Sigmoid colon (tissue), 7 donors: ENCODE measurements around the gene HAGH. TPM values are rescaled to one million over a fixed set of nuclear protein-coding genes. Genes with fewer than 3 reads are reported as not detected.
A peak's percentile ranks its signal among the peaks of the same experiment; 100 is the strongest.

ENCODE experiments used
- DNase-seq: peaks from one replicate; pipeline ENCODE4 v3.0.0-alpha.2; 2019
- H3K27ac ChIP-seq, 4 donors: fragments of 200-600 bp; sonication (generic); one replicate each; pipeline ENCODE4 v1.5.1; 2016 to 2019; ENCODE audit warnings: mild to moderate bottlenecking in 1 of 4
- H3K27me3 ChIP-seq, 3 donors: fragments of 200-600 bp; sonication (generic); one replicate each; pipeline ENCODE4 v1.5.1; 2019; ENCODE audit warnings: mild to moderate bottlenecking in 1 of 3
- H3K36me3 ChIP-seq, 4 donors: fragments of 200-600 bp; sonication (generic); one replicate each; pipeline ENCODE4 v1.5.1; 2016 to 2019
- H3K4me1 ChIP-seq, 4 donors: fragments of 200-600 bp; sonication (generic); one replicate each; pipeline ENCODE4 v1.5.1; 2017 to 2019
- H3K4me3 ChIP-seq, 4 donors: fragments of 200-600 bp; sonication (generic); one replicate each; pipeline ENCODE4 v1.5.1; 2017 to 2019; ENCODE audit warnings: mild to moderate bottlenecking in 2 of 4, moderate library complexity in 1 of 4
- H3K9me3 ChIP-seq, 4 donors: fragments of 200-600 bp in 3 of 4; sonication (generic) in 3 of 4; one replicate each; pipeline versions ENCODE4 v1.5.1 to v1.6.1; 2013 to 2019
- EP300 ChIP-seq, 4 donors: sonication (generic); formaldehyde crosslinking; IDR thresholded peaks; one replicate each; pipeline ENCODE4 v1.6.1; 2017; ENCODE audit warnings: antibody characterized with exemption in 4 of 4
- POLR2A ChIP-seq, 2 donors: fragments of 450-650 bp; IDR thresholded peaks; one replicate each; pipeline ENCODE4 v1.6.1; 2016; ENCODE audit warnings: antibody characterized with exemption in 2 of 2, mild to moderate bottlenecking in 2 of 2, moderate library complexity in 2 of 2
- POLR2AphosphoS5 ChIP-seq, 4 donors: sonication (generic); formaldehyde crosslinking; IDR thresholded peaks; one replicate each; pipeline ENCODE4 v1.6.1; 2017; ENCODE audit warnings: antibody characterized with exemption in 4 of 4
- WGBS, 2 donors: extraction: QIAGEN DNeasy Blood & Tissue Kit; methylation state at CpG; one replicate each; pipeline ENCODE4 v1.1.7; 2013; 5-methylcytosine and 5-hydroxymethylcytosine counted together
- intact Hi-C: fragments of 100-400 bp; cut with DNase I; formaldehyde crosslinking; loops from one replicate; pipeline ENCODE4 v1.15.1; 2023
- polyA plus RNA-seq, 3 donors: library from polyadenylated mRNA; stranded (reverse); fragments of 200-250 nt; gene quantifications; one replicate each; pipeline ENCODE4 v1.2.3, GENCODE V29; 2013
- total RNA-seq, 4 donors: library from RNA; depleted of rRNA; stranded (reverse); fragments of >200 nt; gene quantifications; one replicate each; pipeline ENCODE4 v1.1.0, GENCODE V29; 2016
- TF ChIP-seq, protein P1 (sequence below), 4 experiments: fragments of 450-650 bp in 3 of 4; fragments of 200-600 bp in 1 of 4; IDR thresholded peaks; one replicate each; pipeline ENCODE4 v1.5.1; 2016 to 2019; ENCODE audit warnings: antibody characterized with exemption in 4 of 4, mild to moderate bottlenecking in 3 of 4, moderate library complexity in 2 of 4
- donor health status: healthy with polysubstance abuse.
- donor health status: Bipolar disorder and iron deficiency.
- donor health status: healthy.

HAGH gene
- total and polyA plus RNA-seq, 7 donors, result 54.1 to 163 (median 86.9) TPM

DNA sequence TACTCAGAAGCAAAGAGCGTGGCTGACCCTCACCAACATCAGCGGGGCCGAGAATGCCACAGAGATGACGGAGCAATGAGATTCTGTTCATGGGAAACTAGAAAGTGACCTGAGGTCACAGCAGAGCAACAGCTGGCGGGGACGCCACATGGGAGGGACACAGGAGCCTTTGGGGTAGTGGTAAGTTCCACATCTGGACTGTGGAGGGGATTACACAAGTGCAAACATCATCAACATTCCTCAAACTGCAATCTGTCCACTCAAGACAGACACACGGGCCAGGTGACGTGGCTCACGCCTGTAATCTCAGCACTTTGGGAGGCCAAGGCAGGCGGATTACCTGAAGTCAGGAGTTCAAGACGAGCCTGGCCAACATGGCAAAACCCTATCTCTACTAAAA is 11.2 kb downstream of the HAGH start:
- no peaks in the 10 kb centered on the region for H3K27me3 ChIP-seq
- no peak for DNase-seq
- intact Hi-C loops, result no loop called here

DNA sequence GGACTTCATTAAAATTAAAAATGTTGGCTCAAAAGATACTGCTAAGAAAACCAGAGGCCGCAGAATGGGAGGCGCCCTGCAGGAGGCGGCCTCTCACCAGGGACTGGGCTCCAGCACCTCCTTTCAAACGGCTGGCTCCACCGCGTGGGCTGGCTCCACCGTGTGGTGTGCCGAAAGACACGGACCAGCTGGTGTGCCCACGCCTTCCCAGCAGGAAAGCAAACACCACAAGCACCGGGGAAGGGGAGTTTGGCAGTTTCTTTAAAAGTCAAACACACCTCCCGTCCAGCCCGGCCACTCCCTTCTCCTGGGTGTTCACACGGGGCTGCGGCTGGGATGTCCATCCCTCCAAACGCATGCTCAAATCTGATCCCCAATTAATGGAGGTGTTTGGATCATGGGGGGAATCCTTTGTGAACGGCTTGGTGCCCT is 13.9 kb downstream of the HAGH start:
- peaks cover 26 to 77% (median 34%) of the 10 kb centered on the region in 4 donors for H3K36me3 ChIP-seq
- no peak overlapping the region for H3K4me3 ChIP-seq
- peaks cover 0 to 6% (median 0%) of the 10 kb centered on the region in 4 donors for H3K4me1 ChIP-seq
- H3K27ac ChIP-seq, result no peak overlapping the region
- TF ChIP-seq EP300 (IDR thresholded peaks at IDR 0.05) (no peak), POLR2AphosphoS5 (IDR thresholded peaks at IDR 0.05) (peak in 2 of 4 donors; percentile 32 to 42), POLR2A (IDR thresholded peaks at IDR 0.05) (no peak)
- TF ChIP-seq, protein P1, sequence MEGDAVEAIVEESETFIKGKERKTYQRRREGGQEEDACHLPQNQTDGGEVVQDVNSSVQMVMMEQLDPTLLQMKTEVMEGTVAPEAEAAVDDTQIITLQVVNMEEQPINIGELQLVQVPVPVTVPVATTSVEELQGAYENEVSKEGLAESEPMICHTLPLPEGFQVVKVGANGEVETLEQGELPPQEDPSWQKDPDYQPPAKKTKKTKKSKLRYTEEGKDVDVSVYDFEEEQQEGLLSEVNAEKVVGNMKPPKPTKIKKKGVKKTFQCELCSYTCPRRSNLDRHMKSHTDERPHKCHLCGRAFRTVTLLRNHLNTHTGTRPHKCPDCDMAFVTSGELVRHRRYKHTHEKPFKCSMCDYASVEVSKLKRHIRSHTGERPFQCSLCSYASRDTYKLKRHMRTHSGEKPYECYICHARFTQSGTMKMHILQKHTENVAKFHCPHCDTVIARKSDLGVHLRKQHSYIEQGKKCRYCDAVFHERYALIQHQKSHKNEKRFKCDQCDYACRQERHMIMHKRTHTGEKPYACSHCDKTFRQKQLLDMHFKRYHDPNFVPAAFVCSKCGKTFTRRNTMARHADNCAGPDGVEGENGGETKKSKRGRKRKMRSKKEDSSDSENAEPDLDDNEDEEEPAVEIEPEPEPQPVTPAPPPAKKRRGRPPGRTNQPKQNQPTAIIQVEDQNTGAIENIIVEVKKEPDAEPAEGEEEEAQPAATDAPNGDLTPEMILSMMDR (IDR thresholded peaks at IDR 0.05), result peak in 2 of 4 experiments; percentile 23 to 29
- peak; percentile 78 for DNase-seq
- intact Hi-C loops, result no loop called here
- WGBS, 2 donors, result 8 to 30% methylated on average over 17 of the region's 17 CpGs
- no peaks in the 10 kb centered on the region for H3K27me3 ChIP-seq
- no peaks in the 10 kb centered on the region for H3K9me3 ChIP-seq

More for the DNA sequence above, 11.2 kb downstream of the HAGH start:
- peaks cover 25 to 78% (median 32%) of the 10 kb centered on the region in 4 donors for H3K36me3 ChIP-seq
- TF ChIP-seq, protein P1 (IDR thresholded peaks at IDR 0.05), result no peak
- TF ChIP-seq EP300 (IDR thresholded peaks at IDR 0.05) (no peak), POLR2A (IDR thresholded peaks at IDR 0.05) (no peak), POLR2AphosphoS5 (IDR thresholded peaks at IDR 0.05) (no peak)
- no peak overlapping the region for H3K27ac ChIP-seq
- H3K4me3 ChIP-seq, result no peak overlapping the region
- peaks cover 0 to 6% (median 0%) of the 10 kb centered on the region in 4 donors for H3K4me1 ChIP-seq
- H3K9me3 ChIP-seq, result no peaks in the 10 kb centered on the region
- 89 to 92% methylated on average over 11 of the region's 11 CpGs for whole genome bisulfite sequencing, 2 donors

DNA sequence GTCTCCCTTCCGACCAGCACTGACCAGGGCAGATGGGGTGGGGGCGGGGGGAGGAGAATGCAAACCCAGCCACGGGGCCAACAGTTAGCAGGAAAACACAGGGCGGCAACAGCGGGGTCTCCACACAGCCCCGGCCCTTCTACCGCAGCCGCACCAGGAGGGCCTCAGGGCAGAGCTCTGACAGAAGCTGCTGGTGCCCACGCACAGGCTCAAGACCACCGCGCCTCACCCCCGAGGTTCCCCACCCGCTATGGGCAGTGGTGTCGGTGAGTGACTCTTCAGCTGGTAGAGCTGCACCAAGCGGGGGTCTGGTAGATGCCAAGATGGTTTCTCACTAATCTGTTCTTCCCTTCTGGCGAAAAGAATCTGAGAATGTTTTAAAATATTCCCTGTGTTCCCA is 16.1 kb downstream of the HAGH start:
- H3K36me3 ChIP-seq, result peaks cover 17 to 67% (median 24%) of the 10 kb centered on the region in 4 donors
- DNase-seq, result peak; percentile 60
- no peaks in the 10 kb centered on the region for H3K9me3 ChIP-seq
- H3K27ac ChIP-seq, result no peak overlapping the region
- H3K4me3 ChIP-seq, result no peak overlapping the region
- H3K4me1 ChIP-seq, result peaks cover 0 to 6% (median 0%) of the 10 kb centered on the region in 4 donors
- TF ChIP-seq POLR2AphosphoS5 (IDR thresholded peaks at IDR 0.05) (no peak), POLR2A (IDR thresholded peaks at IDR 0.05) (no peak), EP300 (IDR thresholded peaks at IDR 0.05) (no peak)
- TF ChIP-seq, protein P1 (IDR thresholded peaks at IDR 0.05), result no peak
- intact Hi-C loops, result no loop called here
- H3K27me3 ChIP-seq, result no peaks in the 10 kb centered on the region
- 96 to 97% methylated on average over 16 of the region's 16 CpGs for WGBS, 2 donors

DNA sequence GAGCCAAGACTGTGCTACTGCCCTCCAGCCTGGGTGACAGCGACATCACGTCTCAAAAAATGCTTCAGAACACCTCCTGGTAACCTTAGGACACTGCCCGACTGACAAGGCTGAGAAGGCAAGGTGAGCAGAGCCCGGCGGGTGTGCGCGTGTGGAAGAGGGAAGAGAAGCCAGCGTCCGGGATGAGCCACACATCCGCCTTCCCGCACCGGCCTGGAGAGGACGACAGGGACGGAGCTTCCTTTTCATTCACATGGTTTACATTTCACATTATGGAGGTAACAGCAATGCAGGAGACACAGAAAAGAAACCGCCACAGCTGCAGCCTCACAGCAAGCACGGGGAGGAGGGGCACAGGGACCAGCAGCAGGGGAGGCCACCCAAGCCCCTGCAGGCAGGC is 16.5 kb downstream of the HAGH start:
- Histone ChIP-seq H3K36me3 (peaks cover 14 to 65% (median 22%) of the 10 kb centered on the region in 4 donors), H3K4me1 (peaks cover 0 to 6% (median 0%) of the 10 kb centered on the region in 4 donors), H3K27me3 (no peaks in the 10 kb centered on the region), H3K27ac (no peak overlapping the region), H3K4me3 (no peak overlapping the region), H3K9me3 (no peaks in the 10 kb centered on the region)
- WGBS, 2 donors, result 96 to 97% methylated on average over 16 of the region's 16 CpGs
- TF ChIP-seq, protein P1 (IDR thresholded peaks at IDR 0.05), result no peak
- TF ChIP-seq POLR2A (IDR thresholded peaks at IDR 0.05), result no peak
- no peak for TF ChIP-seq POLR2AphosphoS5 (IDR thresholded peaks at IDR 0.05)
- no peak for TF ChIP-seq EP300 (IDR thresholded peaks at IDR 0.05)
- peak; percentile 46 for DNase-seq
- intact Hi-C loops, result no loop called here
